GM18951 (cell line): Measurements from ENCODE around the gene CCDC158.

ENCODE experiments used
- POLR2A ChIP-seq: IDR thresholded peaks from 4 replicates; pipeline ENCODE4 v1.6.1; 2011; ENCODE audit warnings: mild to moderate bottlenecking; ENCODE audit not compliant: insufficient read length, insufficient read depth; ENCODE audit errors: extremely low read depth
- in situ Hi-C: fragments of 300-500 bp; cut with MboI; formaldehyde crosslinking; loops from one replicate; pipeline ENCODE4 v1.12.0; 2022; ENCODE audit warnings: low sequenced_read_pairs, mixed read lengths, inconsistent platforms; ENCODE audit not compliant: unreplicated experiment

The CCDC158 gene

DNA sequence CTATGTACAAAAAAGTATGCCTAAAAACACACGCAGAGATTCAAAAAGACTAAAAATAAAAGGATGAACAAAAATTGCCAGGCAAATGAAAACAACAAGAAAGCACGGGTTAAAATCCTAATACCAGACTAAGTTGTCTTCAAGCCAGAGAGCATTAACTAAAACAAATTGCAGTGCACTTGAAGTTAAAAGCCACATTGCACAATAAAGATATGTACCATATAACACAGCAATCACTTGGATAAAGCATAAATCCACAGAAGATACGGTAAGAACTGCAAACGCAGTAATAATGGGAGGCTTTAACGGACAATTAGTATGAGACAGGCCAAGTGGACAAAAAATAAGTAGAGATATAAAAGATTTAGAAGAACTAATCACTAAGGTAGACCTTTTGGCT is 14.9 kb downstream of the CCDC158 start:
- in situ Hi-C loops, result no loop called here
- TF ChIP-seq POLR2A, result no peak

DNA sequence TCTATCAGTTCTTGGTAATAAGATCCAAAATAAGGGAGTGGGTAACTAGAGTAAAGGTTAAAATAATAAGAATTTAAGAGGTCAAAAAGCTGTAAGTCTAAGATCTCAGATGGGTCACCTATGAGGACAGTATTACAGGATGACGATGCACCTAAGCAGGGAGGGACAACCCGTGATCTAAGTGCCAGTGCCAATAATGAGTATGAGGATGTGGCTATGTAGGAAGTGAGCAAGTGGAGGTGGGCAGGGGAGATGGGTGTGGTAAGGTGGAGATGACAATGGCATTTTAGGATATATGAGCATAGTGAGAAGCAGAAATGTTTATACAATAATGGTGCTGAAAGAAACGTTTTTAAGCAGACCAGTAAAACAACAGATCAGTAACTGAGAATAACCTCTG is 19.3 kb downstream of the CCDC158 start:
- in situ Hi-C loops, result no loop called here
- no peak for TF ChIP-seq POLR2A

DNA sequence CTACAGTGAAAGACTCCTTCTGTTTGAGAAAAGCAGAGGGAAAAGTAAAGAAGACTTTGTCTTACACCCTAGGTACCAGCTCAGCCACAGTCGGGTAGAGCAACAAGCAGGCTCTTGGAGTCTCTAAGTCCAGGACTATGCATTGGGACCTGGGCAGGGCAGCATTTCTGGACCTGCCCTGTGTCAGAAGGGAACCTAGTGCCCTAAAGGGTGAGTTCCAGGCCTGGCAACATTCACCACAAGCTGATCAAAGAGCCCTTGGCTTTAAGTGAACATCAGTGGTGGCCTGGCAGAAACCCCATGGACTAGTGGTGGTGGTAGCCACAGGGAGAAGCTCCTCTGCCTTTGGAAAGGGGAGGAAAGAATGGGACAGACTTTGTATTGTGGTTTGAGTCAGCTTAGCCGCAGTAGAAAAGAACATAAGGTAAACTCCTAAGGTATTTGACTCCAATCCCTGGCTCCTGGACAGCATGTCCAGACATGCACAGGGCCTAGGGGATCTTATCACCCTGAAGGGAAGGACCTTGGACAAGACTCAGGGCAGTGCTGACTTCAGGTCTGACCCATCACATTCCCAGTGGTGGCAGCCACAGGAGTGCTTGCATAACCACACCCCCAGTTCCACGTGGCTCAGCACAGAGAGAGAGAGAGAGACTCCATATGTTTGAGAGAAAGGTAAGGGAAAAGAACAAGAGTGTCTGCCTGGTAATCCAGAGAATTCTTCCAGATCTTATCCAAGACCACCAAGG is 32.6 kb downstream of the CCDC158 start:
- TF ChIP-seq POLR2A, result no peak
- in situ Hi-C loops, result no loop called here

DNA sequence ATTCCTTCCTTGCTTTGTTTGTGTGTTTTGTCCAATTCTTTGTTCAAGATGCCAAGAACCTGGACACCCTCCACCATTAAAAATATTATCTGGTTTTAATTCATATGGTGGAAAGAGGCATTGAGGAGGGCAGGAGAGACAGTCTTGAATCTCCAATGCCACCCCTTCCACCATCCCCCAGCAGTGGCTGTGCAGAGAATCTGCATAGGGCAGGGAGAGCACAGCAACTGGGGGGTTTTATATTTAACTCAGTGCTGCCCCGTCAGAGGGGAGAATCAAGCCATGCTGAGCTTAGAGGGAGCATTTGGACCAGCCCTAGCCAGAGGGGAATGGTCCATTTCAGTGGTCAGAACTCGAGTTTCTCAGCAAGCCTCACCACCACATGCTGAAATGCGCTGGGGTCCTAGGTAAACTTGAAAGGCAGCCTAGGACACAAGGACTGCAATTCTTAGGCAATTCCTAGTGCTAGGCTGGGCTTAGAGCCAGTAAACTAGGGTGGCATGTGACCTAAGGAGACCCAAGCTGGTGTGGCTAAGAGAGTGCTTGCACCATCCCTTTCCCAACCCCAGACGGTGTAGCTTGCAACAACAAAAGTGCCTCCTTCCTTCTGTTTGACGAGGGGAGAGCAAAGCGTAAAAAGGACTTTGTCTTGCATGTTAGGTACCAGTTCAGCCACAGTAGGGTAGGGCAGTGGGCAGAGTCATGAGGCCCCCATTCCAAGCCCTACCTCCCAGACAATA is 34.2 kb downstream of the CCDC158 start:
- no peak for TF ChIP-seq POLR2A
- in situ Hi-C loops, result no loop called here

DNA sequence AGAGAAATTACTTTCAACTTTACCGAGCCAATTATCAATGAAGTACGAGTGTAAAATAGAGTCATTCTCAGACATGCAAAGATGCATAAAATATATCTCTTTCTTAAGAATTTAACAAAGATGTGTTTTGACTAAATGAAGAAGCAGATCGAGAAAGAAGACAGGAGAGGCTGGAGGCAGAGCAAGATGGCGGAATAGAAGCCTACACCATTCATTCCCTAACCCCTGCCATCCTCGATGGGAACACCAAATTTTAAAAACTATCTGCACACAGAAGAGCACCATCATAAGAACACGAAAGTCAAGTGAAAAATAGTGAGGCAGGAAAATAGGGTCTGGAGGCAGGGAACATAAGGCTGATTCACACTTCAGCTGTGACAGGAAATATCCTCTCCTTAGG is 35.0 kb downstream of the CCDC158 start:
- in situ Hi-C loops, result no loop called here

DNA sequence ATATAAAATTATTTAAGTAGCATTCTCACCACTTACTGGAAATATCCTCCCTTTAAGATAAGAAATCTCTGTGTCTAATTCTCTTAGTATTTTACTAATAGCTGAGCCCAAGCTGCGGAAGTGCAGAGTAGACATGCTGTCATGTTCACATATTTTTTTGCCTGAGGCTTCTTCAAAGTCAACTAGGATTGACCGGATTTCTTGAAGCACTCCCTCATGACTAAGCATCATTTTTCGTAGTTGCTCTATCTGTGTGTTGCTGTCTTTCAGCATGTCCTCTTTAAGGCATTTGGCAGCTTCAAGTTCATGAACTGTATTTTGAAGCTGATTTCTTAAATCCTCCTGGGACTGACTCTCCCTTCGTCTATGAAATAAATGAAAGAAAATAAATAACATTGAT is 36.9 kb downstream of the CCDC158 start:
- TF ChIP-seq POLR2A, result no peak
- in situ Hi-C loops, result no loop called here

More for the DNA sequence above, 35.0 kb downstream of the CCDC158 start:
- no peak for TF ChIP-seq POLR2A

DNA sequence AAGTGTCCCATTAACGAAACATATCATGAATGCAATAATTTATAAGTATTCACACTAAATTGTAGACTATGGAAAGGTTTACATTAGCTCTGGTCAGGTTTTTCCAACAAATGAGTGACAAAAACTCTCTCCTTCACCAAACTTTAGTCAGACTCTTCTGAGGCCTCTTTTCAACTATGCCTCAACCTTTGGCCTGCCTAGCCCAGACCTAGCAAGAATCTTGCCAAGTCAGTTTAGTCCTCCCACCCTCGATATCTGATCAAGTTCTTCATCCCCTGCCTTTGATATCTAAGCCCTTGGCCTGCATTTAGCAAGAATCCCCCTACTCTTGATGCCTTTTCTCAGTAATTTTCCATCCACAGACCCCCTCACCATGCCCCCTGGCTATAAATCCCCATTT is 37.9 kb downstream of the CCDC158 start:
- in situ Hi-C loops, result no loop called here

DNA sequence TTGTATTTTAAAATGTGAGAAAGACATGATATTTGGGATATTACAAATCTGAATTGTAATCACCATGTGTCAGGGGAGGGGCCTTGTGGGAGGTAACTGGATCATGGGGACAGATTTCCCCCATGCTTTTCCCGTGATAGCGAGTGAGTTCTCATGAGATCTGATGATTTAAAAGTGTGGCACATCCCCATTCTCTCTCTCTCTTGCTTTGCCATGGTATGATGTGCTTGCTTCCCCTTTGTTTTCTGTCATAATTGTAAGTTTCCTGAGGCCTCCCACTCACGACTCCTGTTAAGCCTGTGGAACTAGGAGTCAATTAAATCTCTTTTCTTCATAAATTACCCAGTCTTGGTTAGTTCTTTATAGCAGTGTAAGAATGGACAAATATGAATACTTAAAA is 39.0 kb downstream of the CCDC158 start:
- in situ Hi-C loops, result no loop called here
- TF ChIP-seq POLR2A, result no peak

More for the DNA sequence above, 37.9 kb downstream of the CCDC158 start:
- TF ChIP-seq POLR2A, result no peak

DNA sequence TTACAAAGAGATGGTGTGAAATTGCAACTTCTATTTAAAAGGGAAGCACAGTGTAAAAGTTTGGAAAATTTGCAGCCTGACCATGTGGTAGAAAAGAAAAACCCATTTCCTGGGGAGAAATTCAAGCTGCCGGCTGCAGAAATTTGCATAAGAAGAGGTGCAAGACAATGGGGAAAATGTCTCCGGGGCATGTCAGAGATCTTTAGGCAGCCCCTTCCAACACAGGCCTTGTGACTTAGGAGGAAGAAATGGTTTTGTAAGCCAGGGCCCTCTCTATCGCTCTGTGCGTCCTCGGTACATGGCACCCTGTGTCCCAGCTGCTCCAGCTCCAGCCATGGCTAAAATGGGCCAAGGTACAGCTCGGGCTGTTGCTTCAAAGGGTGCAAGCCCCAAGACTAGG is 40.4 kb downstream of the CCDC158 start:
- in situ Hi-C loops, result no loop called here
- TF ChIP-seq POLR2A, result no peak

DNA sequence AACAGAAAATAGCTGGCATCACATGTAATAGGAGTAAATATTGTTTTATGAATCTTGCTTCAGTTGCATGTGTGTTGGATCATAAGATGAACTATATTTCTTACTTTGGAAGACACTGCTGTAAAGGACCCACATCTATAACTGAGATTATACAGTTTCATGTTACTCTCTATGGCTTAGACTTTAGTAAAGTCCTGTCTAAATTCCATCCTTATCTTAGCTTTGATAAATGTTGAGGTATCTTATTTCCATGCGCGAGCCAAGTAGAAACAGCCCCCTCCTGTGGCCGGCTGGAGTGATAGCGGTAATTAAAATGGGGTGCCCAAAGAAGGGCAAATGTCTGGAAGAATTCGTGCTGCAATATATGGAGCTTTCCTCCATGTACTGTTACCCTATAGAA is 43.0 kb downstream of the CCDC158 start:
- in situ Hi-C loops, result no loop called here
- TF ChIP-seq POLR2A, result no peak

DNA sequence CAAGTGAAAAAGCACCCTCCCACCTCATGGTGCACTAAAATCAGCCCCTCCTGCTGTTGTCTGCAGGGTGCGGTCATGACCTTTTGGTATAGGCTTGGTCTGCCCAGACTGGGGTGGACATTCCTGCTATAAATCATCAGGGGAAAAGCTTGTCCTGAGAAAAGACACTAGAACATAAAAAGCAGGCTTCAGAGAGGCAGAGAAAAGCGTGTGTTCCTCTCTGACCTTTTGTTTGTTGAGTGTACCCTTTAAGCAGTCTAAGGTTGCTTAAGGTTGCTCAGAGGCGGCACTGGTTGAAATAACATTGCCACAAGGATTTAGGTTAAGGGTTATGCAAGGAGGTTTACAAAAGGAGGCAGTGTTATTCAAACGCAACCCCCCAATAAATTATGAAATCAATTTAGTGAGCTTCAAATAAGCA is 43.5 kb downstream of the CCDC158 start:
- TF ChIP-seq POLR2A, result no peak
- in situ Hi-C loops, result no loop called here

DNA sequence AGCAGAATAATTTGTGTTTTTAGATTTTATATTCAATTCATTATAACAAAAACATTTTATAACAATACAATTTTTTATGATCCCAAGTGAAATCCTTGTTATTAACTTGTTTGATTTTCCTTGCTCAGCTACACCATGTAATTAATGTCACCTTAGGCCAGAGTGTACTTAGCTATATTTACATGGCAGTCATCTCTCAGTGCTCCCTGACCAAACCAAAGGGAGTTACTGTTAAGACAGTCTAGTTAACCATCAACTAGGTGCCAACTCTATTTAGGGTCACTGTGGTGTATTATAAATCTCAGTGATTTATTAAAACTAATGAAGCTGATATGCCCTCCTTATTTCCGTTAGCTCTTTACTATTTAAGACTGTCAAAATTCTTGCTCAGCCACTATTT is 44.4 kb downstream of the CCDC158 start:
- in situ Hi-C loops, result no loop called here

DNA sequence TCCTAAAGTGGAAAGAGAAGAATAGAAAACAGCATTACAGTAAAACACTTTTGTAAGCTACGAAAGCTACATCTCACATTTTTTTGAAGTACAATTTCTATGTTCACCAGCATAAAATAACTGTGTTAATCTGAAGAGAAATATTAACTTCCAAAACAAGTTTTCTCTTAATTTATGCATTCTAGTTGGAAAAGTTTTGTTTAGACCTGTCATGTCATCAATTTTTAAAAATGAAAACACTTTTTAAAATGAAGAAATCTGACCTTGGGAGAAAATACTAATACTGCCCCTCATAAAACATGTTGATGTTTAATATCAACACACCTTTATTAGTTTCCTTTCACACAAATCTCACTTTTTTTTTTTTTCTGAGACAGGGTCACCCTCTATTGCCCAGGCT is 45.2 kb downstream of the CCDC158 start:
- TF ChIP-seq POLR2A, result no peak
- in situ Hi-C loops, result no loop called here

More for the DNA sequence above, 44.4 kb downstream of the CCDC158 start:
- no peak for TF ChIP-seq POLR2A

DNA sequence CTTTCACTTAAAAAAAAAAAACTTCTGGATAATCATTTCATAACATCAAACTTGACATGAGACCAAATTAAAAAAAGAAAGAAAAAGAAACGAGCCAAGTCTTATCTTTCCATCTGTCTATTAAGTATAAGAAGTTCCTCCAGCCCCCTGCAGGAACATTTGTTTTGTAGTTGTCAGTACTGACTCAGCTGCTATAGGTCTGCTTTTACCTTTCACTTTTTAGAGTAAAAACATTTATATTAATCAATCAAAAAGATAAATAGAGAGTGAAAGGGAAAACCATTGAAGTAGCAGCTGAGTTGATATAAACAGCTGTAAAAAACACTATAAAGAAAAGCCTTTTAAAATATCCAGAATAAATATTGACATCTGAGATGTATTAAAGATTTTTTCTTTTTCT is 46.1 kb downstream of the CCDC158 start:
- TF ChIP-seq POLR2A, result no peak
- in situ Hi-C loops, result no loop called here

DNA sequence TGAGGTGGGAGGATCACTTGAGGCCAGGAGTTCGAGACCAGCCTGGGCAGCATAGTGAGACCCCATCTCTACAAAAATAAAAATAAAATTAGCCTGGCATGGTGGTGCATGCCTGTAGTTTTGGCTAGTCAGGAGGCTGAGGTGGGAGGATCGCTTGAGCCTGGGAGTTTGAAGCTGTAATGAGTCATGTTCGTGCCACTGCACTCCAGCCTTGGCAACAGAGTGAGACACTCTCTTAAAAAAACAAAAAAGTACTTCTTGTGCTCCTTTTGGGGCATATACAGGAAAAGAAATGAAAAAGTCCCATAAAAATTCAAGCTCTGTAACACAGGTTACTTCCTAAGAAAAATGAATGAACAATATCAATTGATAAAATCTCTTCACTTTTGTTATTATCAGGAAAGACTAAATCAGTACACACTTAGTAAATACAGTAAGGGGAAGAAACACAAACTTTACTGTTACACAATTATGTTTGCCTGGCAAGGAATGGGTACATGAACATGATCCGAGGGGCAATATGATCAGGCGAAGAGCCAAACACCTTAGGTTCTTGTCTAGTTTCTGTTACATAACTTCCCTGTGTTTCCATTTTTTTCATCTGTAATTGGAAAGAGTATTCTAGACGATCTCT is 46.9 kb downstream of the CCDC158 start:
- in situ Hi-C loops, result no loop called here
- no peak for TF ChIP-seq POLR2A
